Fibroblast of mammary gland (primary cell): ENCODE data around the gene PDIA3.

ENCODE experiments used
- DNase-seq: peaks from one replicate; pipeline ENCODE4 v3.0.0-alpha.2; 2010; ENCODE audit warnings: low read depth
- H3K4me3 ChIP-seq: 2 replicates; pipeline ENCODE4 v1.5.1; 2011; ENCODE audit warnings: low read depth, mild to moderate bottlenecking, low read length, moderate library complexity; ENCODE audit not compliant: control insufficient read depth
- TF ChIP-seq, protein P1 (sequence below): conservative IDR thresholded peaks from 2 replicates; pipeline ENCODE4 v1.5.1; 2011; ENCODE audit warnings: low read depth, low read length, inconsistent platforms; ENCODE audit not compliant: control insufficient read depth, insufficient read depth

Gene PDIA3

GRCh38 chr15:43777267-43777914 is 31.2 kb downstream of the PDIA3 start:
- peak overlapping the region; percentile 74 for H3K4me3 ChIP-seq
- TF ChIP-seq, protein P1, sequence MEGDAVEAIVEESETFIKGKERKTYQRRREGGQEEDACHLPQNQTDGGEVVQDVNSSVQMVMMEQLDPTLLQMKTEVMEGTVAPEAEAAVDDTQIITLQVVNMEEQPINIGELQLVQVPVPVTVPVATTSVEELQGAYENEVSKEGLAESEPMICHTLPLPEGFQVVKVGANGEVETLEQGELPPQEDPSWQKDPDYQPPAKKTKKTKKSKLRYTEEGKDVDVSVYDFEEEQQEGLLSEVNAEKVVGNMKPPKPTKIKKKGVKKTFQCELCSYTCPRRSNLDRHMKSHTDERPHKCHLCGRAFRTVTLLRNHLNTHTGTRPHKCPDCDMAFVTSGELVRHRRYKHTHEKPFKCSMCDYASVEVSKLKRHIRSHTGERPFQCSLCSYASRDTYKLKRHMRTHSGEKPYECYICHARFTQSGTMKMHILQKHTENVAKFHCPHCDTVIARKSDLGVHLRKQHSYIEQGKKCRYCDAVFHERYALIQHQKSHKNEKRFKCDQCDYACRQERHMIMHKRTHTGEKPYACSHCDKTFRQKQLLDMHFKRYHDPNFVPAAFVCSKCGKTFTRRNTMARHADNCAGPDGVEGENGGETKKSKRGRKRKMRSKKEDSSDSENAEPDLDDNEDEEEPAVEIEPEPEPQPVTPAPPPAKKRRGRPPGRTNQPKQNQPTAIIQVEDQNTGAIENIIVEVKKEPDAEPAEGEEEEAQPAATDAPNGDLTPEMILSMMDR = peak; percentile 64
- DNase-seq = peak; percentile 76

DNA sequence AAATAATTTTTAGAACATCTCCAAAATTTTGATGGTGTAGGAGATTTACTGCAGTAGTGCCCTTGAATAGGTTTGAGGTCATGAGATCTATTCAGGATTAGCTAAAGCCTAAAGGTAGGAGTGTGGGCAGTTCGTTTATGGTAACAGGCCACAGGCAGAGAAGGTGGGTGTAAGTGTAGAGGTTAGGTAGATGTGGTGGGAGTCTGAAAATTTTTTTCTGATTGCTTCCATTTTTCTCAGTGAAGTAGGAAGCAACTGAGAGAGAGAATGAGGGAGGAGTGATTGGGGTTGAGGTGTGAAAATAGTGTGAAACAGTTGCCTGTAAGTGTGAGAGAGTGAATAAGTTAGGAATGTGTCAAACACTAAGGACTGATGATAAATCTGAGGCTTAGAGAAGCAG is 32.8 kb downstream of the PDIA3 start:
- TF ChIP-seq, protein P1 = no peak
- no peak overlapping the region for H3K4me3 ChIP-seq
- no peak for DNase-seq

DNA sequence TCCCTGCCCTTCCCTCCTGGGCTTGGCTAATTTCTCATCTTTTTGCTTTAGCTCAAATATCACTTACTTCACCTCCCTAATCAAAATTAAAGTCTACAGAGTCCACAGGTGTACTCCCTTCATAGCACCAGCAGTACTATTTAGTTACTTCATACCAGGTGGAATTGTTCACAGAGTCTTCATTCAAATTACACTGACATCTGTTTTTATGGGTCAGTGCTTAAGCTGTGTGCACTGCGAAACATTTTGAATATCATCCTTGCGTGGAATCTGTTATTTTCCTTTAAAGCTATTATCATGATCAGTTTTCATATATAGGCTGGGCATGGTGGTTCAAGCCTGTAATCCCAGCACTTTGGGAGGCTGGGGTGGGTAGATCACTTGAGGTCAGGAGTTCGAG is 43.2 kb downstream of the PDIA3 start:
- DNase-seq = no peak
- no peak overlapping the region for H3K4me3 ChIP-seq
- TF ChIP-seq, protein P1 = no peak

GRCh38 chr15:43791993-43792760 is 45.9 kb downstream of the PDIA3 start, which contains the start of gene SERF2:
SERF2 (plus strand) TSS chr15:43792320; CDS start chr15:43792377, 57 bp downstream.
- TF ChIP-seq, protein P1 = no peak
- DNase-seq = peak; percentile 99
- peak within 1 kb of the TSS; percentile 99 for H3K4me3 ChIP-seq

- DNase-seq = peak; percentile 46
- TF ChIP-seq, protein P1 = peak; percentile 28
These were observed 46.7 kb downstream of the PDIA3 start for GRCh38 chr15:43792761-43793476.

GRCh38 chr15:43793647-43794046 is 47.4 kb downstream of the PDIA3 start:
- DNase-seq = no peak
- peak overlapping the region; percentile 99 for H3K4me3 ChIP-seq
- TF ChIP-seq, protein P1 = no peak

More at GRCh38 chr15:43792761-43793476, 46.7 kb downstream of the PDIA3 start:
- peak overlapping the region; percentile 99 for H3K4me3 ChIP-seq
